ENCODE measurements around the gene NOX3.

The NOX3 gene

GRCh38 chr6:155372256-155372655, 83.4 kb downstream of the NOX3 start:
- no peak for TF ChIP-seq EZH2 (IDR thresholded peaks at IDR 0.05; ENCODE audit: borderline replicate concordance, low read depth, low read length, severe bottlenecking)
- no peak for TF ChIP-seq CTCF (IDR thresholded peaks at IDR 0.05; ENCODE audit: borderline replicate concordance, extremely low read depth, low read length, poor library complexity, severe bottlenecking)
- H3K9me3 ChIP-seq (ENCODE audit: insufficient read depth, low read length, severe bottlenecking), result peaks cover 2% of the 10 kb centered on the region
- no peaks in the 10 kb centered on the region for H3K36me3 ChIP-seq (ENCODE audit: insufficient read depth, low read length)
- H3K4me3 ChIP-seq (ENCODE audit: low read depth in 1 of 2, low read length in 2 of 2), result no peak overlapping the region
- H3K9ac ChIP-seq (ENCODE audit: low read depth, low read length), result no peak overlapping the region
- H4K20me1 ChIP-seq (ENCODE audit: insufficient read depth, low read length), result no peaks in the 10 kb centered on the region
- no peak overlapping the region for H3K4me2 ChIP-seq (ENCODE audit: insufficient read depth, low read length)
- no peak overlapping the region for H3K27ac ChIP-seq (ENCODE audit: low read length)
- H3K27me3 ChIP-seq (ENCODE audit: insufficient read depth, low read length, poor library complexity), result no peaks in the 10 kb centered on the region
- no peak overlapping the region for H2AFZ ChIP-seq (ENCODE audit: low read depth, low read length)
- no peak for ATAC-seq (ENCODE audit: insufficient read depth, low read depth)
- no peaks in the 10 kb centered on the region for H3K4me1 ChIP-seq (ENCODE audit: insufficient read depth, low read length)
- H3K79me2 ChIP-seq (ENCODE audit: insufficient read depth, low read length), result no peaks in the 10 kb centered on the region
- no peak for DNase-seq

- Histone ChIP-seq H3K36me3 (ENCODE audit: insufficient read depth, low read length) (no peaks in the 10 kb centered on the region), H3K27me3 (ENCODE audit: insufficient read depth, low read length, poor library complexity) (no peaks in the 10 kb centered on the region), H2AFZ (ENCODE audit: low read depth, low read length) (no peak overlapping the region), H3K79me2 (ENCODE audit: insufficient read depth, low read length) (no peaks in the 10 kb centered on the region), H3K27ac (ENCODE audit: low read length) (no peak overlapping the region), H4K20me1 (ENCODE audit: insufficient read depth, low read length) (no peaks in the 10 kb centered on the region), H3K4me2 (ENCODE audit: insufficient read depth, low read length) (no peak overlapping the region), H3K4me3 (ENCODE audit: low read depth in 1 of 2, low read length in 2 of 2) (no peak overlapping the region), H3K4me1 (ENCODE audit: insufficient read depth, low read length) (no peaks in the 10 kb centered on the region), H3K9ac (ENCODE audit: low read depth, low read length) (no peak overlapping the region), H3K9me3 (ENCODE audit: insufficient read depth, low read length, severe bottlenecking) (peaks cover 2% of the 10 kb centered on the region)
- DNase-seq (no peak), ATAC-seq (ENCODE audit: insufficient read depth, low read depth) (no peak)
- TF ChIP-seq CTCF (IDR thresholded peaks at IDR 0.05; ENCODE audit: borderline replicate concordance, extremely low read depth, low read length, poor library complexity, severe bottlenecking), result no peak
- no peak for TF ChIP-seq EZH2 (IDR thresholded peaks at IDR 0.05; ENCODE audit: borderline replicate concordance, low read depth, low read length, severe bottlenecking)
These were observed 84.4 kb downstream of the NOX3 start for GRCh38 chr6:155371230-155371629.

- no peak for ATAC-seq (ENCODE audit: insufficient read depth, low read depth)
- no peaks in the 10 kb centered on the region for H3K9me3 ChIP-seq (ENCODE audit: insufficient read depth, low read length, severe bottlenecking)
- H3K4me2 ChIP-seq (ENCODE audit: insufficient read depth, low read length), result no peak overlapping the region
- H3K4me3 ChIP-seq (ENCODE audit: low read depth in 1 of 2, low read length in 2 of 2), result no peak overlapping the region
- H3K9ac ChIP-seq (ENCODE audit: low read depth, low read length), result no peak overlapping the region
- no peaks in the 10 kb centered on the region for H3K4me1 ChIP-seq (ENCODE audit: insufficient read depth, low read length)
- H3K79me2 ChIP-seq (ENCODE audit: insufficient read depth, low read length), result no peaks in the 10 kb centered on the region
- no peaks in the 10 kb centered on the region for H3K36me3 ChIP-seq (ENCODE audit: insufficient read depth, low read length)
- no peak for DNase-seq
- no peaks in the 10 kb centered on the region for H3K27me3 ChIP-seq (ENCODE audit: insufficient read depth, low read length, poor library complexity)
- H2AFZ ChIP-seq (ENCODE audit: low read depth, low read length), result no peak overlapping the region
- no peaks in the 10 kb centered on the region for H4K20me1 ChIP-seq (ENCODE audit: insufficient read depth, low read length)
- H3K27ac ChIP-seq (ENCODE audit: low read length), result no peak overlapping the region
- no peak for TF ChIP-seq EZH2 (IDR thresholded peaks at IDR 0.05; ENCODE audit: borderline replicate concordance, low read depth, low read length, severe bottlenecking)
- no peak for TF ChIP-seq CTCF (IDR thresholded peaks at IDR 0.05; ENCODE audit: borderline replicate concordance, extremely low read depth, low read length, poor library complexity, severe bottlenecking)
These were observed 89.3 kb downstream of the NOX3 start for GRCh38 chr6:155366325-155366724.

Data from DND-41 (cell line).